Smooth muscle cell (in vitro differentiated cells): ENCODE results near the gene SMIM5. TPM values are rescaled to one million over a fixed set of nuclear protein-coding genes. Genes with fewer than 3 reads are reported as not detected.

ENCODE experiments used
- DNase-seq: peaks from one replicate; lab custom pipeline; 2025; ENCODE audit not compliant: unreplicated experiment; lab: John Stamatoyannopoulos, UW
- H2AFZ ChIP-seq: fragments of 200-600 bp; sonication (generic); 2 replicates; pipeline ENCODE4 v1.6.0; 2016; ENCODE audit warnings: antibody characterized with exemption, low read depth, mild to moderate bottlenecking
- H3F3A ChIP-seq: fragments of 200-600 bp; sonication (generic); 2 replicates; pipeline ENCODE4 v1.6.0; 2017; ENCODE audit warnings: antibody characterized with exemption, low read depth
- H3K27ac ChIP-seq: fragments of 200-600 bp; sonication (generic); 2 replicates; pipeline ENCODE4 v1.5.1; 2016; ENCODE audit warnings: low read depth, mild to moderate bottlenecking
- H3K27me3 ChIP-seq: fragments of 200-600 bp; sonication (generic); 2 replicates; pipeline ENCODE4 v1.6.1; 2016; ENCODE audit warnings: low read depth, mild to moderate bottlenecking
- H3K36me3 ChIP-seq: fragments of 200-600 bp; sonication (generic); 2 replicates; pipeline ENCODE4 v1.5.1; 2016; ENCODE audit warnings: low read depth
- H3K4me1 ChIP-seq: fragments of 200-600 bp; sonication (generic); 2 replicates; pipeline ENCODE4 v1.5.1; 2016; ENCODE audit warnings: low read depth
- H3K4me2 ChIP-seq: fragments of 200-600 bp; sonication (generic); 2 replicates; pipeline ENCODE4 v1.6.0; 2016; ENCODE audit warnings: mild to moderate bottlenecking
- H3K4me3 ChIP-seq: fragments of 200-600 bp; sonication (generic); 2 replicates; pipeline ENCODE4 v1.5.1; 2016; ENCODE audit warnings: mild to moderate bottlenecking
- H3K79me2 ChIP-seq: fragments of 200-600 bp; sonication (generic); 2 replicates; pipeline ENCODE4 v1.6.0; 2016; ENCODE audit warnings: low read depth, mild to moderate bottlenecking
- H3K9ac ChIP-seq: fragments of 200-600 bp; sonication (generic); 2 replicates; pipeline ENCODE4 v1.6.0; 2016; ENCODE audit warnings: low read depth
- H3K9me3 ChIP-seq: fragments of 200-600 bp; sonication (generic); replicated peaks from 2 replicates; pipeline ENCODE4 v1.5.1; 2016; ENCODE audit warnings: low read depth
- H4K20me1 ChIP-seq: fragments of 200-600 bp; sonication (generic); 2 replicates; pipeline ENCODE4 v1.6.0; 2016; ENCODE audit warnings: low read depth
- WGBS: methylation state at CpG from one replicate; pipeline ENCODE4 v1.1.7; 2016; ENCODE audit warnings: low lambda C conversion rate; 5-methylcytosine and 5-hydroxymethylcytosine counted together
- polyA plus RNA-seq: library from polyadenylated mRNA; unstranded; fragments of >200 nt; fragmentation: Nextera tagmentation; extraction: Ambion mirVana; gene quantifications from 2 replicates; pipeline ENCODE4 v1.2.1, GENCODE V29; 2016
- total RNA-seq: library from RNA; depleted of rRNA; stranded (reverse); fragments of >200 nt; gene quantifications from 2 replicates; pipeline ENCODE4 v1.2.3, GENCODE V29; 2014
- TF ChIP-seq, protein P1 (sequence below): fragments of 200-600 bp; sonication (generic); IDR thresholded peaks from 2 replicates; pipeline ENCODE4 v1.5.1; 2017; ENCODE audit warnings: borderline replicate concordance, mild to moderate bottlenecking, antibody characterized with exemption; ENCODE audit not compliant: insufficient read depth, poor library complexity, severe bottlenecking

SMIM5 gene
- total and polyA plus RNA-seq, 2 experiments from 2014 or later = 0.13 to 0.80 TPM

DNA sequence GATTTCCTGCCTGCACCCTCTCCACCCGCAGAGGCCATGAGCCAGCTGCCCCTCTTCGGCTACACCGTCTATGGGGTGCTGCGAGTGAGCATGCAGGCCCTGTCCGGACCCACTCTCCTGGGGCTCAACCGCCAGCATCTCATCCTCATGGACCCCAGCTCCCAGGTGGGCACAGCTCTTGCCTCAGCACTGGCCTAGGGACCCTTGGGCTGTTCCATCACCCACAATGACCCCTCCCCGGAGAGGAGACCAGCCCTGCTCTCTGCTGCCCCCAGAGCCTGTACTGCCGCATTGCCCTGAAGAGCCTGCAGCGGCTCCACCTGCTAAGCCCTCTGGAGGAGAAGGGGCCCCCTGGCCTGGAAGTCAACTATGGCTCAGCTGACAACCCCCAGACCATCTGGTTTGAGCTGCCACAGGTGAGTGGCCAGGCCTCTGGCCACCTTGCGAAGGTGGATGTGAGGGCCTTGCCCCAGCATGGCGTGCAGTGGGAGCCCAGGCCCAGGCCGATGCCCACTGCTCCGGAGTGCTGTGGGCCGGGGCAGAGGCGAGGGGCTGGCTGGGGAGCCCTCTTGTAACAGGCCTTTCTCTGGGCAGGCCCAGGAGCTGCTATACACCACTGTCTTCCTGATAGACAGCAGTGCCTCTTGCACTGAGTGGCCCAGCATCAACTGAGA, 7.3 kb upstream of the SMIM5 start:
- Histone ChIP-seq H3K4me3 (no peak overlapping the region), H2AFZ (no peak overlapping the region), H3K4me1 (no peaks in the 10 kb centered on the region), H3K9me3 (no peaks in the 10 kb centered on the region), H3K9ac (no peak overlapping the region), H3K4me2 (no peak overlapping the region), H3K36me3 (no peaks in the 10 kb centered on the region), H3K27me3 (no peaks in the 10 kb centered on the region), H4K20me1 (no peaks in the 10 kb centered on the region), H3K79me2 (no peaks in the 10 kb centered on the region), H3K27ac (no peak overlapping the region), H3F3A (no peaks in the 10 kb centered on the region)
- WGBS = 90% methylated on average over 14 of the region's 15 CpGs
- no peak for DNase-seq
- TF ChIP-seq, protein P1, sequence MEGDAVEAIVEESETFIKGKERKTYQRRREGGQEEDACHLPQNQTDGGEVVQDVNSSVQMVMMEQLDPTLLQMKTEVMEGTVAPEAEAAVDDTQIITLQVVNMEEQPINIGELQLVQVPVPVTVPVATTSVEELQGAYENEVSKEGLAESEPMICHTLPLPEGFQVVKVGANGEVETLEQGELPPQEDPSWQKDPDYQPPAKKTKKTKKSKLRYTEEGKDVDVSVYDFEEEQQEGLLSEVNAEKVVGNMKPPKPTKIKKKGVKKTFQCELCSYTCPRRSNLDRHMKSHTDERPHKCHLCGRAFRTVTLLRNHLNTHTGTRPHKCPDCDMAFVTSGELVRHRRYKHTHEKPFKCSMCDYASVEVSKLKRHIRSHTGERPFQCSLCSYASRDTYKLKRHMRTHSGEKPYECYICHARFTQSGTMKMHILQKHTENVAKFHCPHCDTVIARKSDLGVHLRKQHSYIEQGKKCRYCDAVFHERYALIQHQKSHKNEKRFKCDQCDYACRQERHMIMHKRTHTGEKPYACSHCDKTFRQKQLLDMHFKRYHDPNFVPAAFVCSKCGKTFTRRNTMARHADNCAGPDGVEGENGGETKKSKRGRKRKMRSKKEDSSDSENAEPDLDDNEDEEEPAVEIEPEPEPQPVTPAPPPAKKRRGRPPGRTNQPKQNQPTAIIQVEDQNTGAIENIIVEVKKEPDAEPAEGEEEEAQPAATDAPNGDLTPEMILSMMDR = peak; percentile 53

DNA sequence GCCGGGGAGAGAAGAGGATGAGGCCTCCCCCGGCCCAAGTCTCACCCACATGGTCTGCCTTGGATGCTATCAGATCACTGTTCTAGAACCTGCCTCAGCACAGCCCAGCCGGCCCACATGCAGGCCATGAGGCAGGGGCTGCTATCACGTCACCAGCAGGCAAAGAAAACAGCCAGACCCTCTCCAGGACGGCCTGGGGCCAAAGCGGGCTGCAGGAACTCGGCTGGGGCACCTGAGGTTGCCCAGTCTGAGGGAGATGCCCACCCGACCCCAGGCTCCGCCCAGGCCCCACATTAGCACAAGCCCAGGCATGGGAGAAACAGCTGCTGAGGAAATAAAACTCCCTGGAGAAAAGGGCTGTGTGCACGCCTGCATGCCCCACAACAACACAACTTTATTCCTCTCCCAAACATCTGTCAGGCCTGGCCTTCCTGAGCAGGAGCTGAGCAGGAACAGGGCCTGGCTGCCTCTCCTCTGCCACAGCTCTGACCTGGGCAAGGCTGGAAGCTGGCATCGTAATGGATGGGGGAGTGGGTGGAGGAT, 6.7 kb upstream of the SMIM5 start:
- WGBS = 86% methylated on average over 11 of the region's 11 CpGs
- no peak overlapping the region for H3K4me3 ChIP-seq
- H3K4me1 ChIP-seq = no peaks in the 10 kb centered on the region
- no peaks in the 10 kb centered on the region for H3K79me2 ChIP-seq
- H4K20me1 ChIP-seq = no peaks in the 10 kb centered on the region
- H3K36me3 ChIP-seq = no peaks in the 10 kb centered on the region
- H3K4me2 ChIP-seq = no peak overlapping the region
- H3K9ac ChIP-seq = no peak overlapping the region
- TF ChIP-seq, protein P1 = no peak
- no peak overlapping the region for H2AFZ ChIP-seq
- no peak overlapping the region for H3K27ac ChIP-seq
- H3K27me3 ChIP-seq = no peaks in the 10 kb centered on the region
- no peaks in the 10 kb centered on the region for H3F3A ChIP-seq
- DNase-seq = no peak
- H3K9me3 ChIP-seq = no peaks in the 10 kb centered on the region

DNA sequence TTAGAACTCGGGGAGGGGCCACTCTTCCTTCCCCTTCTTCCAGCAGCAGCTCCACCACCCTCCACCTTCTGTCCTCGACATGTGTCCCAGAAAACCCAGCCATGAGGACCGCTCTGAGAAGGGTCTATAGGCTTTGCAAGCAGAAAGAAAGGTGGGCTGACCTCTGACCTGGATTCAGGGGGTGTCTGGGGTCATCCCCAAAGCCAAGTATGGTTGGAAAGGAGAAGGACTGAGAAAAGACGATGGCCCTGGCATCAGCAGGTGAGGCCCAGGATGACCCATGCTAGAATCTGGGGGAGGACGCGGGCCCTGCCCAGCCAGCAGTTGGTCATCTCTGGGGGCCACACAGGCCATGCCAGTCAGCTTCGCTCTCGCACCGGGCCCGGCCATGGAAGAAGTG, 6.1 kb upstream of the SMIM5 start:
- TF ChIP-seq, protein P1 = no peak
- Histone ChIP-seq H3K4me2 (no peak overlapping the region), H3K36me3 (no peaks in the 10 kb centered on the region), H3K9me3 (no peaks in the 10 kb centered on the region), H3K4me1 (no peaks in the 10 kb centered on the region), H3K9ac (no peak overlapping the region), H3K27ac (no peak overlapping the region), H3K79me2 (no peaks in the 10 kb centered on the region), H2AFZ (no peak overlapping the region), H3K27me3 (no peaks in the 10 kb centered on the region), H4K20me1 (no peaks in the 10 kb centered on the region), H3F3A (no peaks in the 10 kb centered on the region), H3K4me3 (no peak overlapping the region)
- WGBS = 98% methylated on average over 10 of the region's 10 CpGs
- DNase-seq = no peak

DNA sequence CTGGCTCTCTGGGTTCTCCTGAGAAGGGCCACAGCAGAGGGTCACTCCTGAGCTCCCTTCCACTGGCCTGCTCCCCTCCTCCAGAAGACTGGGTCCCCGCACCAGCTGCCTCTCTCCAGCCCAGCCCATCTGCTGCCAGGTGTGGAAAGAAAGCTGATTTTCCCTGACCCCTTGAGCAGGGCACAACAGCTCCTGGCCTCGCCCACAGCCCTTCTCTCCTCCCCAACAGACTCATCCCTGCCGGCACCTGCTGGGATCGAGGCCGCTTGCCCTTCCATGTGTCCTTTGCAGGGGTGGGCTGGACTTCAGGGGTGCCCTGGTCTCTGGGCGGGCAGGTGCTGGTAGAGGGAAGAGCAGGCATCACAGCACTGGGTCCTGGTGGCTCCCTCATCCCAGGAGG, 4.8 kb upstream of the SMIM5 start:
- H3K27ac ChIP-seq = no peak overlapping the region
- H3K27me3 ChIP-seq = no peaks in the 10 kb centered on the region
- H3K9me3 ChIP-seq = no peaks in the 10 kb centered on the region
- peaks cover 5% of the 10 kb centered on the region for H3K4me1 ChIP-seq
- no peaks in the 10 kb centered on the region for H3K36me3 ChIP-seq
- no peak overlapping the region for H3K4me2 ChIP-seq
- no peaks in the 10 kb centered on the region for H4K20me1 ChIP-seq
- no peak for DNase-seq
- H3K79me2 ChIP-seq = no peaks in the 10 kb centered on the region
- H3F3A ChIP-seq = no peaks in the 10 kb centered on the region
- WGBS = 94% methylated on average over 6 of the region's 6 CpGs
- TF ChIP-seq, protein P1 = no peak
- H3K9ac ChIP-seq = no peak overlapping the region
- H2AFZ ChIP-seq = no peak overlapping the region
- no peak overlapping the region for H3K4me3 ChIP-seq
